Liver (tissue), 9 donors: ENCODE results near the gene COQ8B. TPM values are rescaled to one million over a fixed set of nuclear protein-coding genes. Genes with fewer than 3 reads are reported as not detected.

Source experiments
- DNase-seq: peaks from one replicate; pipeline ENCODE4 v3.0.0-alpha.2; 2017; ENCODE audit warnings: low spot score
- H3K27ac ChIP-seq, 2 donors: one replicate each; pipeline ENCODE4 v1.7.0; 2013; ENCODE audit warnings: inconsistent platforms in 2 of 2, low read length in 2 of 2, control low read depth in 1 of 2, low read depth in 1 of 2, mild to moderate bottlenecking in 1 of 2
- H3K27me3 ChIP-seq, 4 donors: one replicate each; pipeline versions ENCODE4 v1.6.1 to v1.7.0; 2013; ENCODE audit warnings: low read length in 3 of 4, inconsistent platforms in 1 of 4, mild to moderate bottlenecking in 1 of 4, moderate library complexity in 1 of 4; ENCODE audit not compliant: control insufficient read depth in 4 of 4, insufficient read depth in 4 of 4
- H3K36me3 ChIP-seq, 4 donors: one replicate each; pipeline versions ENCODE4 v1.6.1 to v1.7.0; 2013; ENCODE audit warnings: low read length in 3 of 4, mild to moderate bottlenecking in 3 of 4, low read depth in 1 of 4, moderate library complexity in 1 of 4; ENCODE audit not compliant: control insufficient read depth in 4 of 4, insufficient read depth in 3 of 4
- H3K4me1 ChIP-seq, 4 donors: one replicate each; pipeline versions ENCODE4 v1.6.1 to v1.7.0; 2013; ENCODE audit warnings: low read length in 3 of 4, mild to moderate bottlenecking in 3 of 4, moderate library complexity in 1 of 4; ENCODE audit not compliant: control insufficient read depth in 4 of 4, insufficient read depth in 4 of 4
- H3K4me3 ChIP-seq, 3 donors: one replicate each; pipeline versions ENCODE4 v1.6.1 to v1.7.0; 2013; ENCODE audit warnings: low read length in 3 of 3, control low read depth in 1 of 3, low read depth in 1 of 3, mild to moderate bottlenecking in 1 of 3
- H3K9ac ChIP-seq, 2 donors: one replicate each; pipeline ENCODE4 v1.7.0; 2013; ENCODE audit warnings: low read length in 2 of 2, mild to moderate bottlenecking in 2 of 2, moderate library complexity in 2 of 2, control low read depth in 1 of 2, low read depth in 1 of 2
- H3K9me3 ChIP-seq, 4 donors: one replicate each; pipeline versions ENCODE4 v1.6.1 to v1.7.0; 2013; ENCODE audit warnings: low read length in 3 of 4; ENCODE audit not compliant: control insufficient read depth in 4 of 4
- EGR1 ChIP-seq, 2 donors: IDR thresholded peaks; 2 replicates each; pipeline ENCODE4 v1.6.1; 2016 to 2018; ENCODE audit warnings: antibody characterized with exemption in 2 of 2, low read depth in 2 of 2
- FOXA1 ChIP-seq: IDR thresholded peaks from 2 replicates; pipeline ENCODE4 v1.6.1; 2016; ENCODE audit warnings: antibody characterized with exemption
- FOXA2 ChIP-seq: IDR thresholded peaks from 2 replicates; pipeline ENCODE4 v1.6.1; 2016; ENCODE audit warnings: antibody characterized with exemption
- GABPA ChIP-seq, 2 donors: IDR thresholded peaks in 1 of 2; conservative IDR thresholded peaks in 1 of 2; 2 replicates each; pipeline ENCODE4 v1.6.1; 2016; ENCODE audit warnings: antibody characterized with exemption in 2 of 2, mild to moderate bottlenecking in 1 of 2, moderate library complexity in 1 of 2
- HNF4A ChIP-seq, 2 donors: conservative IDR thresholded peaks; 2 replicates each; pipeline ENCODE4 v1.6.1; 2016; ENCODE audit warnings: antibody characterized with exemption in 2 of 2, mild to moderate bottlenecking in 2 of 2
- HNF4G ChIP-seq: IDR thresholded peaks from 2 replicates; pipeline ENCODE4 v1.6.1; 2016; ENCODE audit warnings: antibody characterized with exemption
- JUND ChIP-seq, 2 donors: IDR thresholded peaks; 2 replicates each; pipeline ENCODE4 v1.6.1; 2016; ENCODE audit warnings: antibody characterized with exemption in 2 of 2
- NR2F2 ChIP-seq: IDR thresholded peaks from 2 replicates; pipeline ENCODE4 v1.6.1; 2016; ENCODE audit warnings: antibody characterized with exemption
- RXRA ChIP-seq, 2 donors: IDR thresholded peaks; 2 replicates each; pipeline ENCODE4 v1.6.1; 2017 to 2018; ENCODE audit warnings: antibody characterized with exemption in 2 of 2, mild to moderate bottlenecking in 1 of 2
- SP1 ChIP-seq: IDR thresholded peaks from 2 replicates; pipeline ENCODE4 v1.6.1; 2018; ENCODE audit warnings: antibody characterized with exemption, mild to moderate bottlenecking
- TAF1 ChIP-seq: conservative IDR thresholded peaks from 2 replicates; pipeline ENCODE4 v1.6.1; 2016; ENCODE audit warnings: antibody characterized with exemption, mild to moderate bottlenecking
- YY1 ChIP-seq: IDR thresholded peaks from 2 replicates; pipeline ENCODE4 v1.6.1; 2016; ENCODE audit warnings: antibody characterized with exemption, mild to moderate bottlenecking
- WGBS: extraction: QIAGEN DNeasy Blood & Tissue Kit; methylation state at CpG from one replicate; pipeline ENCODE4 v1.1.7; 2013; 5-methylcytosine and 5-hydroxymethylcytosine counted together
- polyA plus RNA-seq, 2 donors: library from polyadenylated mRNA; stranded (reverse) in 1 of 2; unstranded in 1 of 2; fragments of 200-250 nt in 1 of 2; fragments of >200 nt in 1 of 2; fragmentation: Nextera tagmentation in 1 of 2; extraction: Ambion mirVana in 1 of 2; gene quantifications; one replicate each; pipeline versions ENCODE4 v1.2.1 to v1.2.3, GENCODE V29; 2013 to 2015
- total RNA-seq, 2 donors: library from RNA; depleted of rRNA; stranded (reverse); fragments of >200 nt; gene quantifications; one replicate each; pipeline ENCODE4 v1.2.3, GENCODE V29; 2014
- TF ChIP-seq, protein P1 (sequence below): IDR thresholded peaks from 2 replicates; pipeline ENCODE4 v1.6.1; 2016; ENCODE audit warnings: antibody characterized with exemption, mild to moderate bottlenecking
- TF ChIP-seq, protein P2 (sequence below): IDR thresholded peaks from 2 replicates; pipeline ENCODE4 v1.6.1; 2016; ENCODE audit warnings: antibody characterized with exemption
- donor health status: healthy.
- donor health status: healthy.
- donor health status: healthy.
- donor health status: healthy.
- donor health status: healthy.

The COQ8B gene
- total and polyA plus RNA-seq, 4 donors, result 6.4 to 30.6 (median 19.9) TPM

DNA sequence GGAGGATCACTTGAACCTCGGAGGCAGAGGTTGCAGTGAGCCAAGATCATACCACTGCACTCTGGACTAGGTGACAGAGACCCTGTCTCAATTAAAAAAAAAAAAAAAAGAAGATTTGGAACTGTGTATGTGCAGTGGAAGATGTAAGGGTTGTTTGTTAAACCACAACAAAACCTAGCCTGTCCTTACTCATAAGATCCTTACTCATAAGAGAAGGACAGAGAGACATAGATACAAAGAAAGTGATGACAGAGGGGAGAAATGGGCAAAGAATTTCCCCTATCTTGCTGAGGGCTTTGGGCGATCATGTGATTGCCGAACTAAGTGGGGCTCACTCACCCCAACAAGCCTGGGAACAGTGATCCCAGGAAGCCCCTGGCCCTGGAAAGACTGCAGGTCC, 8.2 kb upstream of the COQ8B start:
- no peak overlapping the region for H3K27ac ChIP-seq
- WGBS, result 98% methylated on average over 3 of the region's 3 CpGs
- H3K9me3 ChIP-seq, result no peaks in the 10 kb centered on the region
- no peak overlapping the region for H3K4me3 ChIP-seq
- H3K36me3 ChIP-seq, result peaks cover 11 to 39% (median 28%) of the 10 kb centered on the region in 4 donors
- no peak overlapping the region for H3K9ac ChIP-seq
- peaks cover 2 to 11% (median 4%) of the 10 kb centered on the region in 4 donors for H3K4me1 ChIP-seq
- TF ChIP-seq YY1 (no peak), GABPA (IDR thresholded peaks at IDR 0.05 in 1 of 2, conservative IDR thresholded peaks at IDR 0.05 in 1 of 2) (no peak), TAF1 (no peak)
- TF ChIP-seq, protein P1, sequence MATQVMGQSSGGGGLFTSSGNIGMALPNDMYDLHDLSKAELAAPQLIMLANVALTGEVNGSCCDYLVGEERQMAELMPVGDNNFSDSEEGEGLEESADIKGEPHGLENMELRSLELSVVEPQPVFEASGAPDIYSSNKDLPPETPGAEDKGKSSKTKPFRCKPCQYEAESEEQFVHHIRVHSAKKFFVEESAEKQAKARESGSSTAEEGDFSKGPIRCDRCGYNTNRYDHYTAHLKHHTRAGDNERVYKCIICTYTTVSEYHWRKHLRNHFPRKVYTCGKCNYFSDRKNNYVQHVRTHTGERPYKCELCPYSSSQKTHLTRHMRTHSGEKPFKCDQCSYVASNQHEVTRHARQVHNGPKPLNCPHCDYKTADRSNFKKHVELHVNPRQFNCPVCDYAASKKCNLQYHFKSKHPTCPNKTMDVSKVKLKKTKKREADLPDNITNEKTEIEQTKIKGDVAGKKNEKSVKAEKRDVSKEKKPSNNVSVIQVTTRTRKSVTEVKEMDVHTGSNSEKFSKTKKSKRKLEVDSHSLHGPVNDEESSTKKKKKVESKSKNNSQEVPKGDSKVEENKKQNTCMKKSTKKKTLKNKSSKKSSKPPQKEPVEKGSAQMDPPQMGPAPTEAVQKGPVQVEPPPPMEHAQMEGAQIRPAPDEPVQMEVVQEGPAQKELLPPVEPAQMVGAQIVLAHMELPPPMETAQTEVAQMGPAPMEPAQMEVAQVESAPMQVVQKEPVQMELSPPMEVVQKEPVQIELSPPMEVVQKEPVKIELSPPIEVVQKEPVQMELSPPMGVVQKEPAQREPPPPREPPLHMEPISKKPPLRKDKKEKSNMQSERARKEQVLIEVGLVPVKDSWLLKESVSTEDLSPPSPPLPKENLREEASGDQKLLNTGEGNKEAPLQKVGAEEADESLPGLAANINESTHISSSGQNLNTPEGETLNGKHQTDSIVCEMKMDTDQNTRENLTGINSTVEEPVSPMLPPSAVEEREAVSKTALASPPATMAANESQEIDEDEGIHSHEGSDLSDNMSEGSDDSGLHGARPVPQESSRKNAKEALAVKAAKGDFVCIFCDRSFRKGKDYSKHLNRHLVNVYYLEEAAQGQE, result no peak
- H3K27me3 ChIP-seq, result no peaks in the 10 kb centered on the region
- no peak for DNase-seq

DNA sequence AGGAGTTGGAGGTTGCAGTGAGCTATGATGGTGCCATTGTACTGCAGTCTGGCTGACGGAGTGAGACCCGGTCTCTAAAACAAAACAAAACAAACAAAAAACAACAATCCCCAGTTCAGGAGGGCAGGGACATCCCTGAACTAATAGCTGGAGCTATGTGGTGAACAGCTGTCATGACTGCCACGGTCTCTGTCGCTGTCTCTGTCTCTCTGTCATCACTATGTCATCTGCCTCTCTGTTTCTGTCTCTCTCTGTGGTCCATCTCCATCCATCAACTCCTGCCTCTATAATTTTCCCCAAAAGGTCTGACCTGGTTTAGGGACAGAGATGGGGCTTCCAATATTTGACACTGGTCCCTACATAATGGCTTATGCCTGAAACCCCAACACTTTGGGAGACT, 7.6 kb upstream of the COQ8B start:
- no peaks in the 10 kb centered on the region for H3K27me3 ChIP-seq
- no peak overlapping the region for H3K27ac ChIP-seq
- peaks cover 2 to 15% (median 9%) of the 10 kb centered on the region in 4 donors for H3K4me1 ChIP-seq
- H3K9ac ChIP-seq, result no peak overlapping the region
- TF ChIP-seq FOXA1 (no peak), EGR1 (IDR thresholded peaks at IDR 0.05; ENCODE audit: low read depth in 2 of 2) (no peak), HNF4G (no peak), JUND (IDR thresholded peaks at IDR 0.05) (no peak), GABPA (IDR thresholded peaks at IDR 0.05 in 1 of 2, conservative IDR thresholded peaks at IDR 0.05 in 1 of 2) (no peak), SP1 (no peak)
- no peaks in the 10 kb centered on the region for H3K9me3 ChIP-seq
- 96% methylated on average over 4 of the region's 4 CpGs for WGBS
- peaks cover 11 to 34% (median 25%) of the 10 kb centered on the region in 4 donors for H3K36me3 ChIP-seq
- H3K4me3 ChIP-seq, result no peak overlapping the region
- DNase-seq, result no peak

DNA sequence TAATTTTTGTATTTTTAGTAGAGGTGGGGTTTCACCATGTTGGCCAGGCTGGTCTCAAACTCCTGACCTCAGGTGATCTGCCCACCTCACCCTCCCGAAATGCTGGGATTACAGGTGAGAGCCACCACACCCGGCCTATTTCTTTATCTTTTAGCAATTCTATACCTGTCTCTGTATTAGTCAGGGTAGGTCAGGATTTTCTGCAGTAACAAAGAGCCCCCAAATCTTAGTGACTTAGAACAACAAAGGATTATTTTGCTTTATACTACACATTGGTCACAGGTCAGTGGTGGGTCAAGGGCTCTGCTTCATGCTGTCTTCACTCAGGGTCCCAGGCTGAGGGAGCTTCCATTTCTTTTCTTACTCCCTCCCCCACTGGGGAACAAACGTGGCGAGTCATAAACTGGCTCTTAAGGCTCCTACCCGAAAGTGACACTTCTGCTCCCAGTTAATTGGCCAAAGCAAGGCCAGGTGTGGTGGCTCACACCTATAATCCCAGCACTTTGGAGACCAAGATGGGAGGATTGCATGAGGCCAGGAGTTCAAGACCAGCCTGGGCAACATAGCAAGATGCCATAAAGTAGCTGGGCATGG, 7.1 kb upstream of the COQ8B start:
- no peak overlapping the region for H3K27ac ChIP-seq

More for the DNA sequence above, 7.1 kb upstream of the COQ8B start:
- 97% methylated on average over 5 of the region's 5 CpGs for WGBS
- DNase-seq, result no peak
- Histone ChIP-seq H3K4me1 (peaks cover 2 to 19% (median 12%) of the 10 kb centered on the region in 4 donors), H3K9ac (no peak overlapping the region), H3K4me3 (no peak overlapping the region), H3K36me3 (peaks cover 11 to 31% (median 21%) of the 10 kb centered on the region in 4 donors), H3K27me3 (no peaks in the 10 kb centered on the region), H3K9me3 (no peaks in the 10 kb centered on the region)
- TF ChIP-seq NR2F2 (no peak), RXRA (IDR thresholded peaks at IDR 0.05) (no peak), YY1 (no peak), HNF4G (no peak), HNF4A (conservative IDR thresholded peaks at IDR 0.05) (no peak), FOXA2 (no peak)
- TF ChIP-seq, protein P1, result no peak
- TF ChIP-seq, protein P2, sequence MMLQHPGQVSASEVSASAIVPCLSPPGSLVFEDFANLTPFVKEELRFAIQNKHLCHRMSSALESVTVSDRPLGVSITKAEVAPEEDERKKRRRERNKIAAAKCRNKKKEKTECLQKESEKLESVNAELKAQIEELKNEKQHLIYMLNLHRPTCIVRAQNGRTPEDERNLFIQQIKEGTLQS, result no peak
